C4-2B (cell line): Measurements from ENCODE around the gene FAM53B.
A peak's percentile ranks its signal among the peaks of the same experiment; 100 is the strongest.

Source experiments
- H3K27ac ChIP-seq: fragments of 450-650 bp; 2 replicates; pipeline ENCODE4 v1.5.1; 2017
- ZFX ChIP-seq: fragments of 450-650 bp; IDR thresholded peaks from 2 replicates; pipeline ENCODE4 v1.6.1; 2017
- TF ChIP-seq, protein P1 (sequence below): fragments of 450-650 bp; conservative IDR thresholded peaks from 2 replicates; pipeline ENCODE4 v1.5.1; 2017; ENCODE audit warnings: mild to moderate bottlenecking

Gene FAM53B

DNA sequence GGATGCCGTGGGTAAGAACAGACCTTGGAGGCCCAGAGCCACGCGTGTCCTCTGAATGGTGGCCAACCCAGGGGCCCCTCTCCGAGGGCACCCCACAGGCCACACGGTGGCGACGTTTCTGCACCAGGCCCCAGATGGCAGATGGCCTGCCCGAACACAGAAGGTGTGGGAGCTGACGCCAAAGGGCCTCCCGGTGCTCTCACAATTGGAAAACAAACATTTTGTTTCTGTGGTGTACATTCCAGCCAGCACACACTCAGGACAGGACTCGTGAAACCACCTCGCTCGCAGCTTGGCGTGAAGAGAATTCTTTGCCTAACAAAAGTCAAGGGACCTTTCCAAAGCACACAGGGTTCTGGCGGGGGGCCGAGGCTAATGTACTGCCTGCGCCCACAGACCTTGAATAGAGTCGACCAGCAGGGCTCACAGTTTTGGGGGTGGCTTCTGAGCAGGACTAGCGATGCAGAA lies 112.1 kb downstream of the FAM53B start:
- H3K27ac ChIP-seq: peak overlapping the region; percentile 19
- TF ChIP-seq, protein P1, sequence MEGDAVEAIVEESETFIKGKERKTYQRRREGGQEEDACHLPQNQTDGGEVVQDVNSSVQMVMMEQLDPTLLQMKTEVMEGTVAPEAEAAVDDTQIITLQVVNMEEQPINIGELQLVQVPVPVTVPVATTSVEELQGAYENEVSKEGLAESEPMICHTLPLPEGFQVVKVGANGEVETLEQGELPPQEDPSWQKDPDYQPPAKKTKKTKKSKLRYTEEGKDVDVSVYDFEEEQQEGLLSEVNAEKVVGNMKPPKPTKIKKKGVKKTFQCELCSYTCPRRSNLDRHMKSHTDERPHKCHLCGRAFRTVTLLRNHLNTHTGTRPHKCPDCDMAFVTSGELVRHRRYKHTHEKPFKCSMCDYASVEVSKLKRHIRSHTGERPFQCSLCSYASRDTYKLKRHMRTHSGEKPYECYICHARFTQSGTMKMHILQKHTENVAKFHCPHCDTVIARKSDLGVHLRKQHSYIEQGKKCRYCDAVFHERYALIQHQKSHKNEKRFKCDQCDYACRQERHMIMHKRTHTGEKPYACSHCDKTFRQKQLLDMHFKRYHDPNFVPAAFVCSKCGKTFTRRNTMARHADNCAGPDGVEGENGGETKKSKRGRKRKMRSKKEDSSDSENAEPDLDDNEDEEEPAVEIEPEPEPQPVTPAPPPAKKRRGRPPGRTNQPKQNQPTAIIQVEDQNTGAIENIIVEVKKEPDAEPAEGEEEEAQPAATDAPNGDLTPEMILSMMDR: no peak; the same call in 1 of the 2 replicates
- no peak for TF ChIP-seq ZFX

DNA sequence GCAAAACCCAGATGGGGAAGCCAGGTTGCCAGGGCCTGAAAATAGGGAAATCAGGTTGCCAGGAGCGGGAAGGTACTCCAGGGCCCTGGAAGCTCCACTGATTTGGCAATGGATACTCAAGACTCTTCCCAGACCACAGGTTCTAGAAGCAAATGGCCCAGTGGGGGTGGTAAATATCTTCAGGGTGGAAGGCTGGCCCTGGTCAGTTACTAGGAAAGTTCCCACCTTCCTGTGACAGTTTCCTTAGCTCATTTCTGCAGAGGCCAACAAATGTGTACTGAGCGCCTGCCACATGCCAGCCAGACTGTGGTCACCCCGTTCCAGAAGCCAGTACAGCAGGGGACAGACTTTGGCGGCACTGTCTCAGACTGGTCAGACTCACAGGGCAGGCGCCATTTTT lies 113.6 kb downstream of the FAM53B start:
- TF ChIP-seq ZFX: no peak
- TF ChIP-seq, protein P1: no peak
- no peak overlapping the region for H3K27ac ChIP-seq

DNA sequence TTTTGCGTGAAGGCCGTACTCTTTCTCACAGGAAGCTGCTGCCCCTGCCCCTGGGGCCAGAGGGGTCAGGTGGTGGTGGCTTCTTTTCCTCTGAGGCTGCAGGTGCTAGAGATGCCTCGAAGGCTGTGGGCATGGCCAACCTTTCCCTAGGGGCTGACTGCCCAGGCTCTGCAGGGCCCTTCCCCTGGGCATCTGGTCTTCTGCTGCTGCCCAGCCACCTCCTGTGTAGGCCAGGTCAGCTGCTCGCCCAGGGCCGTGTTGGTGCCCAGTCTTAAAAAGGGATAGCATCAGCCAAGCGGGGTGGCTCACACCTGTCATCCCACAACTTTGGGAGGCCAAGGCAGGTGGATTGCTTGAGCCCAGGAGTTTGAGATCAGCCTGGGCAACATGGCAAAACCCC lies 114.3 kb downstream of the FAM53B start:
- no peak for TF ChIP-seq ZFX
- TF ChIP-seq, protein P1: no peak
- H3K27ac ChIP-seq: no peak overlapping the region

DNA sequence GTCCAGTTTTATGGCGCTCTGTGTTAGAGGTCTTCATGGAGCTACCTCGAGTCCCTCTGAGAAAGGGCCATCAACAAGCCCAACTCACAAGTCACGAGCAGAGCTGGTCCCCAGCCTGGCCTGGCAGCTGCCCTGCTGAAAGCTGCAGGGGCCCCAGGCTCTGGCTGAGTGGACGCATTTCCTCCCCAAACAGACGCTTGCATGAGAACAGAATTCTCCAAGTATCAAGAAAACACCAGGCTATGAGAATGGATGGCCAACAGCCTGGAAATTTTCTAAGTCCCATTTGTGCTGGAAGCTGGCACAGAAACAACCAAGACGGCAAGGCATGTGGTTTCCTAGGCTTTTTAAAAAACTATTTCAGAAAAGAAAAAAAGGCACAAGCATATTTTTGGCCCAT lies 114.8 kb downstream of the FAM53B start:
- TF ChIP-seq, protein P1: no peak
- no peak for TF ChIP-seq ZFX
- no peak overlapping the region for H3K27ac ChIP-seq

DNA sequence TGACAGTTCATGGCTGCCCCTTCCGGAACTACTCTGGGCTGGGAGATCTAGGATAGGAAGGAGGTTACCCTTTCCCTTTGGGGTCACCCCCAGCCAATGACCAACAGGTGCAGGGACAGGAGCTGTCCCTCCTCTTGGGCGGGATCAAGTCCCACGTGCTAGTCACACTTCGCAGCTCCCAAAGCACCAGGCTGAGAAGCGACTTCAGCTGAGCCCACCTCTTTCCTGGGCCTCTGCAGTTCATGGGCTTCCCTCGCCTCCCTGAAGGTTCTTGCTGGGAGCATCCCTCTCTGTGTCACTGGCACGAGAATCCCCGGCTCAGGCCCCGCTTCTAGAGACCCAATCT lies 115.5 kb downstream of the FAM53B start:
- H3K27ac ChIP-seq: no peak overlapping the region

DNA sequence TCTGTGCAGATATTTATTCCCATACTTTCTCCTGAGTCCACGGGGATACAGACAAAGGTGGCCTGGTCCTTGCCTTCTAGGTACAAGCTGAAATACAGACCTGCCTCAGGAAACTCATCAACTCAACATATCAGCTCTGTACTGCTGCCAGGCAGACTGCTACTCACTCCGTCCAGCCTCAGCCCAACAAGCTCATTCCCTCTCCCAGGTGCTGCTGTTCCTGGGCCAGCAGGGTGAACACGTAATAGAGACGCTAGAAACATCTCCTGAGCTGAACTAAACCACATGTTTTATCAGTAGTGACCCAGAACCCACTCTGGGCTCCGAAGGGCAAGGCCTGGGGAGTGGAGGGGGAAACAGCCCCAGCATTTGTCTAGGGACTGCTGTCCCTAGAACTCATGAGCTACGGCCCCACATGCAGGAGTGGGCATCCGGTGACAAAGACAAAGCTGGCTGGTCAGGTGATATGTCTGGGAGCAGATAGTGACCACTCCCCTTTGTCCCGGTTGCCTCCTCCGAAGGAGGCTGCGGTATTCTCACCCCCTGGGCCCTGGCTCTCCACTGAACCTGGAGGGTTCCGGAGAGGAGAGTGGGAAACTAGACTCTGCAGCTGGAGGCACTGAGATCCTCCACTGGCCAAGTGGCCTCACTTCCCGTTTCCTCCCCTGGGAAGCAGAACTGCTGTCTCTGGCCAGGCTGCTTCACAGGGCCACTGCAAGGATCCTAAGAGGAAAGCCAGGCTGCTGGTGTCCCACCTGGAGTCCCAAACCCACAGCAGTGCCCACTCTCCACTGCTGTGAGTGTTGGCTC lies 116.1 kb downstream of the FAM53B start:
- TF ChIP-seq, protein P1: no peak
- TF ChIP-seq ZFX: no peak
- no peak overlapping the region for H3K27ac ChIP-seq

More for the DNA sequence above, 115.5 kb downstream of the FAM53B start:
- TF ChIP-seq, protein P1: no peak
- TF ChIP-seq ZFX: no peak

DNA sequence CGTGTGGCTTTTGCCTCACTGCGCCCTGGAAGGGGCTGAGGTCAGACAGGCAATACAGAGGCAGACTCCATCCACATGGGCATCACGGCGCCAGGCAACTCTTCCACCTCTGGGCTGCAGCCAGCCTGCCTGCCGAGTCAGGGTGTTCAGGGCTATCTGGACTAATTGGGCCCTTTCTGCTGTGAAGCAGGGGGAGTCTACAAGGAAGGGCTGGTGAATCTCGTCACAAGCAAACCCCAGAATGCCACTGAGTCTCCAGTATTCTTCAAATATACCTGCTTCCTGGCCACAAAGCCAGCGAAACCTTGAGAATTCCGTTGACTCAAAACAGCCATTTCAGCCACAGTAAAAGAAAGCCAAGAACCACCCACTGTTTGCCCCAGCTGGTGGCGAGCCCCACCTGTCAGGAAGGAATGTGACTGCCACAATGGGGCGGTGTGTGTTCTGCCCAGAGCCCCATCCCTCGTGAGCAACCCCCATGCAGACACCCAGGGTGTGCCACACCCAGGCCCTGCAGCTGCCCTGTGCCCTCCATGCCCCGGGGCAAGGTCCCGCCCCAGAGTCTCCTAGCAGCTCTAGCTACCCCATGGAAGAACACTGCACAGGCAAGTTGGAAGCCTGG lies 117.3 kb downstream of the FAM53B start:
- no peak overlapping the region for H3K27ac ChIP-seq
- TF ChIP-seq, protein P1: no peak
- TF ChIP-seq ZFX: no peak
